HL-60 (cell line): ENCODE measurements around the gene SLC12A7.

Source experiments
- DNase-seq, 2 experiments: peaks; one replicate each; pipeline ENCODE4 v3.0.0-alpha.2; 2010 to 2020; ENCODE audit warnings: low read depth in 1 of 2, low spot score in 1 of 2
- H3K27ac ChIP-seq: fragments of 250-450 bp; sonication (Bioruptor Pico); replicated peaks from 2 replicates; pipeline ENCODE4 v1.5.1; 2020; ENCODE audit warnings: mild to moderate bottlenecking, moderate library complexity
- H3K27me3 ChIP-seq: fragments of 250-450 bp; sonication (Bioruptor Pico); 2 replicates; pipeline ENCODE4 v1.5.1; 2021; ENCODE audit warnings: mild to moderate bottlenecking, moderate library complexity; ENCODE audit not compliant: insufficient read depth, poor library complexity, severe bottlenecking
- H3K4me3 ChIP-seq: replicated peaks from 2 replicates; pipeline ENCODE4 v1.5.1; 2011; ENCODE audit warnings: mild to moderate bottlenecking, control low read depth, low read length; ENCODE audit not compliant: insufficient read depth
- GABPA ChIP-seq: IDR thresholded peaks from 2 replicates; pipeline ENCODE4 v1.6.1; 2012; ENCODE audit warnings: low read depth
- POLR2AphosphoS5 ChIP-seq: IDR thresholded peaks from 2 replicates; pipeline ENCODE4 v1.6.1; 2012; ENCODE audit warnings: low read depth
- SPI1 ChIP-seq: IDR thresholded peaks from 2 replicates; pipeline ENCODE4 v1.6.1; 2012; ENCODE audit warnings: low read depth, mild to moderate bottlenecking, borderline replicate concordance
- TF ChIP-seq, protein P1 (sequence below): IDR thresholded peaks from one replicate; pipeline ENCODE4 v1.5.1; 2011; ENCODE audit warnings: low read length, control low read depth, inconsistent platforms; ENCODE audit not compliant: insufficient read depth
- TF ChIP-seq, protein P2 (sequence below): IDR thresholded peaks from 2 replicates; pipeline ENCODE4 v1.6.1; 2012; ENCODE audit warnings: low read depth; ENCODE audit not compliant: insufficient replicate concordance

The SLC12A7 gene

DNA sequence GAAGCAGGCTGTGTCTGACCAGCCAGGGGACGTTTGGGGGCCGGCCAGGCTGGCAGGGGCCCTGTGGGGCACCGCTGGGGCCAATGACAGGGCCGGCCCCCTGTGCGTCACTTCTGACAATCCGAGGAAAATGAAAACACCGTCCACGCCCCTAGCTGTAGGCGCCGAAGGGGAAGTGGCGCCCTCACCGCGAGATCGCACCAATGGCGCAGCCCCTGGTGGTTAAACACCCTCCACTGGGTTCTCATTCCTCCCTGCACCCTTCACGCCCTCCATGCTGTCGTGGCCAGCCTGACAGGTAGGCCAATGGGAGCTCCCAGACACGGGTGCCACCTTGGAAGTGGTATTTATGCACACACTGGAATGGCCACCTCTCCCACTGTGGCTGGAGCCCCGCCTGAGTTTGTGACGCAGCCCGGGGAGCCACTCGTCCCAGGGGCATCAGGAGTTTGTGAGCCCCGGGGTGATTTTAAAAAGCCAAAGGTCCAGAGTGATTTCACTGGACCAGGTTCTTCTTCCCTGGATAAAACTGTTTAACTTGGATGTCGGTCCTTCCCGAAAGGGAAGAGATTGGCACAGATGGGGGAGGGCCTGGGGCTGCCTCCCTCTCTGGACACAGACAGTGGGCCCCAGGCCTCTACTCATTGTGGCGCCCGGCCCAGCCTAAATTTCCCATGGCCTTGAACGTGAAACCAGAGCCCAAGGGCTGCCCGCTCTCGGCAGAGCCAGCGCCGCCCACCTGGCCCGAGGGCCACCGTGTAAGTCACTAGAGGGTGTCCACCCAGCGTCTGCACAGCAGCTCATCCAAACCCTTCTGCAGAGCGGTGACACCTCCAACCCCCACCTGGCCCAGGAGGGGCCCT is 53.5 kb downstream of the SLC12A7 start:
- Histone ChIP-seq H3K27ac (no peak overlapping the region), H3K27me3 (no peaks in the 10 kb centered on the region), H3K4me3 (no peak overlapping the region)
- DNase-seq, result no peak
- TF ChIP-seq SPI1 (no peak), GABPA (no peak), POLR2AphosphoS5 (no peak)
- TF ChIP-seq, protein P1, sequence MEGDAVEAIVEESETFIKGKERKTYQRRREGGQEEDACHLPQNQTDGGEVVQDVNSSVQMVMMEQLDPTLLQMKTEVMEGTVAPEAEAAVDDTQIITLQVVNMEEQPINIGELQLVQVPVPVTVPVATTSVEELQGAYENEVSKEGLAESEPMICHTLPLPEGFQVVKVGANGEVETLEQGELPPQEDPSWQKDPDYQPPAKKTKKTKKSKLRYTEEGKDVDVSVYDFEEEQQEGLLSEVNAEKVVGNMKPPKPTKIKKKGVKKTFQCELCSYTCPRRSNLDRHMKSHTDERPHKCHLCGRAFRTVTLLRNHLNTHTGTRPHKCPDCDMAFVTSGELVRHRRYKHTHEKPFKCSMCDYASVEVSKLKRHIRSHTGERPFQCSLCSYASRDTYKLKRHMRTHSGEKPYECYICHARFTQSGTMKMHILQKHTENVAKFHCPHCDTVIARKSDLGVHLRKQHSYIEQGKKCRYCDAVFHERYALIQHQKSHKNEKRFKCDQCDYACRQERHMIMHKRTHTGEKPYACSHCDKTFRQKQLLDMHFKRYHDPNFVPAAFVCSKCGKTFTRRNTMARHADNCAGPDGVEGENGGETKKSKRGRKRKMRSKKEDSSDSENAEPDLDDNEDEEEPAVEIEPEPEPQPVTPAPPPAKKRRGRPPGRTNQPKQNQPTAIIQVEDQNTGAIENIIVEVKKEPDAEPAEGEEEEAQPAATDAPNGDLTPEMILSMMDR, result no peak
- TF ChIP-seq, protein P2, sequence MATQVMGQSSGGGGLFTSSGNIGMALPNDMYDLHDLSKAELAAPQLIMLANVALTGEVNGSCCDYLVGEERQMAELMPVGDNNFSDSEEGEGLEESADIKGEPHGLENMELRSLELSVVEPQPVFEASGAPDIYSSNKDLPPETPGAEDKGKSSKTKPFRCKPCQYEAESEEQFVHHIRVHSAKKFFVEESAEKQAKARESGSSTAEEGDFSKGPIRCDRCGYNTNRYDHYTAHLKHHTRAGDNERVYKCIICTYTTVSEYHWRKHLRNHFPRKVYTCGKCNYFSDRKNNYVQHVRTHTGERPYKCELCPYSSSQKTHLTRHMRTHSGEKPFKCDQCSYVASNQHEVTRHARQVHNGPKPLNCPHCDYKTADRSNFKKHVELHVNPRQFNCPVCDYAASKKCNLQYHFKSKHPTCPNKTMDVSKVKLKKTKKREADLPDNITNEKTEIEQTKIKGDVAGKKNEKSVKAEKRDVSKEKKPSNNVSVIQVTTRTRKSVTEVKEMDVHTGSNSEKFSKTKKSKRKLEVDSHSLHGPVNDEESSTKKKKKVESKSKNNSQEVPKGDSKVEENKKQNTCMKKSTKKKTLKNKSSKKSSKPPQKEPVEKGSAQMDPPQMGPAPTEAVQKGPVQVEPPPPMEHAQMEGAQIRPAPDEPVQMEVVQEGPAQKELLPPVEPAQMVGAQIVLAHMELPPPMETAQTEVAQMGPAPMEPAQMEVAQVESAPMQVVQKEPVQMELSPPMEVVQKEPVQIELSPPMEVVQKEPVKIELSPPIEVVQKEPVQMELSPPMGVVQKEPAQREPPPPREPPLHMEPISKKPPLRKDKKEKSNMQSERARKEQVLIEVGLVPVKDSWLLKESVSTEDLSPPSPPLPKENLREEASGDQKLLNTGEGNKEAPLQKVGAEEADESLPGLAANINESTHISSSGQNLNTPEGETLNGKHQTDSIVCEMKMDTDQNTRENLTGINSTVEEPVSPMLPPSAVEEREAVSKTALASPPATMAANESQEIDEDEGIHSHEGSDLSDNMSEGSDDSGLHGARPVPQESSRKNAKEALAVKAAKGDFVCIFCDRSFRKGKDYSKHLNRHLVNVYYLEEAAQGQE, result no peak

DNA sequence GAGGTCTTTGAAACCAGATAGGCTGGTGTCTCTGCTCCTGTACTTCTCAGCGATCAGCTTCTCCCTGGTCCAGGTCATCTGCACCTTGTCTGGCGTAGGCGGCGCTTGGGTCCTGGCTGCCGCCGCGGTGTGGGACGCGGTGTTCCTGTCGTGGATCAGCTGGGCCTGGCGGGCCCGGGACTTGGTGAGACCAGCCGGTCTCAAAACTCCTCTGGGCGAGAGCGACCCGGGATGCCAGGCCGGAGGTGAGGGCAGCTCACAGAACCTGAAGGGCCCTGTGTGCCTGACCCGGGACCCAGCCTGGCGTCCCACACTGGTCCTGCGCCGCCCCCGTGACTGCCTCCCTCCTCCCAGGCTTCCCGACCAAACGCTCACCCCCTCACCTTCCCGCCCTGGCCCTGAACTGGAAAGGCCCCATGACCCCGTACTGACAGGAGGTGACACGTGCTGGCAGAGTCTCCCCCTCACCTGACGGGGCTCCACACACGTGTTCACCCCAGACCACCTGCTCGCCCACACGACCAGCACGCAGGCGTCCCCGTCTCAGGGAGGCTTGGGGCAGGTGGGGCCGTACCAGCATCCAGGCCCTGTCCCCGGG is 54.3 kb downstream of the SLC12A7 start:
- no peak overlapping the region for H3K27ac ChIP-seq
- TF ChIP-seq POLR2AphosphoS5, result no peak
- TF ChIP-seq SPI1, result no peak
- TF ChIP-seq, protein P2, result no peak
- TF ChIP-seq, protein P1, result no peak
- TF ChIP-seq GABPA, result no peak
- DNase-seq, result no peak
- no peak overlapping the region for H3K4me3 ChIP-seq
- H3K27me3 ChIP-seq, result no peaks in the 10 kb centered on the region

DNA sequence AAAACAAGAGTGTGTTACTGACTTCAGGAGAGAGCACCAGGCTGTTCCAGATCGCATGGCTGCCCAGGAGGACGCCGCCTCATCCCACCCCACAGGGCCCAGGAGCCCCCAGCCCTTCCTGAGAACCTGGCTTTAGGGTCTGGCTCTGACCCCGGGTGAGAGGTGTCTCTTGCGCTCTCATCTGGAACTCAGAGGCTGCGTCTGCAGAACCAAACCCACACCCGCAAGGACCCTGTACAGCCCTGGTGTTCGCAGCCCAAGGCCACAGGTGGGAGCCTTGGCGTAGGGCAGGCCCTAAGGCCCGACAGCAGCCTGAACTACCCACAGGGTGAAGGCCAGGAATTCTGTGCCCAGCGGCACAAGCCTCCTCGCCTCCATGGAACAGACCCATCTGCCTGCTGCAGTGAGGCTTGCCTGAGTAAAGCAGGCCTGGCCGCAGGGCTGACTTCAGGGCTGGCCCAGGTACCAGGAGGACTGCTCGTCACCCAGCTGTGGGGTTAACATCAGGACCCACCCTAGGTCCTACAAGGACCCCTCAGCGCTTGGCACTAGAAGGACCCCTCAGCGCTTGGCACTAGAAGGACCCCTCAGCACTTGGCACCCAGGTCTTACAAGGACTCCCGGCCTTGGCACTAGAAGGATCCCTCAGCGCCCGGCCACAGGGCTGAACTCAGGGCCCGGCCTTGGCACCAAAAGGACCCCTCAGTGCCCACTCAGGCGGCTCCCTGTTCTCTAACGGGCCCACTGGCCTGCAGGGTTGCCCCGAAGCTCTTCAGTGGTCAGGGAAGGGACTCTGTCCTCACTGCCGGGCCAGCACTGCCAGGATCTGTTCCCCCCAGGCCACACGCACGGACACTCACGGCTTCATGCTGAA is 55.0 kb downstream of the SLC12A7 start:
- Histone ChIP-seq H3K27ac (no peak overlapping the region), H3K4me3 (no peak overlapping the region), H3K27me3 (no peaks in the 10 kb centered on the region)
- TF ChIP-seq SPI1, result no peak
- TF ChIP-seq GABPA, result no peak
- TF ChIP-seq POLR2AphosphoS5, result no peak
- TF ChIP-seq, protein P2, result no peak
- TF ChIP-seq, protein P1, result no peak
- no peak for DNase-seq
